ENCODE data around the gene SLC19A1. TPM values are rescaled to one million over a fixed set of nuclear protein-coding genes. Genes with fewer than 3 reads are reported as not detected.

SLC19A1 gene
- total and polyA plus RNA-seq, 4 donors: 8.4 to 28.0 (median 13.0) TPM

DNA sequence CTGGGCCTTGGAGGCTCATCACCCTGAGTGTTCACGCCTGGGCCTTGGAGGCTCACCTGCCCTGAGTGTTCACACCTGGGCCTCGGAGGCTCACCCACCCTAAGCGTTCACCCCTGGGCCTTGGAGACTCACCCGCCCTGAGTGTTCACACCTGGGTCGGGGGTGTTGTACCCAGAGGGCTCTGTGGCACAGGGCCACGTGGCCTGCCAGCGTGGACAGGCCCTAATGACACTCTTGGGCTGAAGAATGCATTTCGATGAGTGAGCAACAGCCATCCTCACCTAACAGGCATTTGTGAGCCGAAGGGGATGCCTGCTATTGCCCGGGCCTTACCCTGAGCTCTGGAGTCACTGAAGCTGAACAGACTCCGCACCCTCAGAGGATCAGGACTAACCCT, 17.5 kb downstream of the SLC19A1 start:
- WGBS: 92% methylated on average over 11 of the region's 11 CpGs
- no peak for DNase-seq (ENCODE audit: low spot score)
- H3K9me3 ChIP-seq (ENCODE audit: control insufficient read depth in 4 of 4, low read length in 3 of 4): peaks cover 0 to 5% (median 1%) of the 10 kb centered on the region in 4 donors
- peak overlapping the region in 1 of 2 donors; percentile 84 for H3K9ac ChIP-seq (ENCODE audit: low read depth in 1 of 2, low read length in 2 of 2)
- H3K4me1 ChIP-seq (ENCODE audit: control insufficient read depth in 4 of 4, insufficient read depth in 4 of 4, low read length in 3 of 4): peaks cover 16 to 46% (median 35%) of the 10 kb centered on the region in 4 donors
- TF ChIP-seq, protein P1, sequence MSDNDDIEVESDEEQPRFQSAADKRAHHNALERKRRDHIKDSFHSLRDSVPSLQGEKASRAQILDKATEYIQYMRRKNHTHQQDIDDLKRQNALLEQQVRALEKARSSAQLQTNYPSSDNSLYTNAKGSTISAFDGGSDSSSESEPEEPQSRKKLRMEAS (IDR thresholded peaks at IDR 0.05): no peak
- TF ChIP-seq, protein P2, sequence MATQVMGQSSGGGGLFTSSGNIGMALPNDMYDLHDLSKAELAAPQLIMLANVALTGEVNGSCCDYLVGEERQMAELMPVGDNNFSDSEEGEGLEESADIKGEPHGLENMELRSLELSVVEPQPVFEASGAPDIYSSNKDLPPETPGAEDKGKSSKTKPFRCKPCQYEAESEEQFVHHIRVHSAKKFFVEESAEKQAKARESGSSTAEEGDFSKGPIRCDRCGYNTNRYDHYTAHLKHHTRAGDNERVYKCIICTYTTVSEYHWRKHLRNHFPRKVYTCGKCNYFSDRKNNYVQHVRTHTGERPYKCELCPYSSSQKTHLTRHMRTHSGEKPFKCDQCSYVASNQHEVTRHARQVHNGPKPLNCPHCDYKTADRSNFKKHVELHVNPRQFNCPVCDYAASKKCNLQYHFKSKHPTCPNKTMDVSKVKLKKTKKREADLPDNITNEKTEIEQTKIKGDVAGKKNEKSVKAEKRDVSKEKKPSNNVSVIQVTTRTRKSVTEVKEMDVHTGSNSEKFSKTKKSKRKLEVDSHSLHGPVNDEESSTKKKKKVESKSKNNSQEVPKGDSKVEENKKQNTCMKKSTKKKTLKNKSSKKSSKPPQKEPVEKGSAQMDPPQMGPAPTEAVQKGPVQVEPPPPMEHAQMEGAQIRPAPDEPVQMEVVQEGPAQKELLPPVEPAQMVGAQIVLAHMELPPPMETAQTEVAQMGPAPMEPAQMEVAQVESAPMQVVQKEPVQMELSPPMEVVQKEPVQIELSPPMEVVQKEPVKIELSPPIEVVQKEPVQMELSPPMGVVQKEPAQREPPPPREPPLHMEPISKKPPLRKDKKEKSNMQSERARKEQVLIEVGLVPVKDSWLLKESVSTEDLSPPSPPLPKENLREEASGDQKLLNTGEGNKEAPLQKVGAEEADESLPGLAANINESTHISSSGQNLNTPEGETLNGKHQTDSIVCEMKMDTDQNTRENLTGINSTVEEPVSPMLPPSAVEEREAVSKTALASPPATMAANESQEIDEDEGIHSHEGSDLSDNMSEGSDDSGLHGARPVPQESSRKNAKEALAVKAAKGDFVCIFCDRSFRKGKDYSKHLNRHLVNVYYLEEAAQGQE (IDR thresholded peaks at IDR 0.05): no peak
- TF ChIP-seq FOXA2 (IDR thresholded peaks at IDR 0.05) (no peak), EGR1 (IDR thresholded peaks at IDR 0.05; ENCODE audit: low read depth in 2 of 2) (no peak), JUND (IDR thresholded peaks at IDR 0.05) (no peak), SP1 (IDR thresholded peaks at IDR 0.05) (no peak), RAD21 (IDR thresholded peaks at IDR 0.05) (no peak), HNF4A (conservative IDR thresholded peaks at IDR 0.05) (no peak)
- TF ChIP-seq, protein P3, sequence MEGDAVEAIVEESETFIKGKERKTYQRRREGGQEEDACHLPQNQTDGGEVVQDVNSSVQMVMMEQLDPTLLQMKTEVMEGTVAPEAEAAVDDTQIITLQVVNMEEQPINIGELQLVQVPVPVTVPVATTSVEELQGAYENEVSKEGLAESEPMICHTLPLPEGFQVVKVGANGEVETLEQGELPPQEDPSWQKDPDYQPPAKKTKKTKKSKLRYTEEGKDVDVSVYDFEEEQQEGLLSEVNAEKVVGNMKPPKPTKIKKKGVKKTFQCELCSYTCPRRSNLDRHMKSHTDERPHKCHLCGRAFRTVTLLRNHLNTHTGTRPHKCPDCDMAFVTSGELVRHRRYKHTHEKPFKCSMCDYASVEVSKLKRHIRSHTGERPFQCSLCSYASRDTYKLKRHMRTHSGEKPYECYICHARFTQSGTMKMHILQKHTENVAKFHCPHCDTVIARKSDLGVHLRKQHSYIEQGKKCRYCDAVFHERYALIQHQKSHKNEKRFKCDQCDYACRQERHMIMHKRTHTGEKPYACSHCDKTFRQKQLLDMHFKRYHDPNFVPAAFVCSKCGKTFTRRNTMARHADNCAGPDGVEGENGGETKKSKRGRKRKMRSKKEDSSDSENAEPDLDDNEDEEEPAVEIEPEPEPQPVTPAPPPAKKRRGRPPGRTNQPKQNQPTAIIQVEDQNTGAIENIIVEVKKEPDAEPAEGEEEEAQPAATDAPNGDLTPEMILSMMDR (IDR thresholded peaks at IDR 0.05; ENCODE audit: low read depth, low read length, missing input control): no peak
- peak overlapping the region; percentile 71 to 81 for H3K27ac ChIP-seq (ENCODE audit: low read depth in 1 of 2, low read length in 2 of 2)
- H3K36me3 ChIP-seq (ENCODE audit: control insufficient read depth in 4 of 4, insufficient read depth in 3 of 4, low read depth in 1 of 4, low read length in 3 of 4): peaks cover 0 to 11% (median 5%) of the 10 kb centered on the region in 4 donors
- no peaks in the 10 kb centered on the region for H3K27me3 ChIP-seq (ENCODE audit: control insufficient read depth in 4 of 4, insufficient read depth in 4 of 4, low read length in 3 of 4)
- H3K4me3 ChIP-seq (ENCODE audit: low read depth in 1 of 3, low read length in 3 of 3): no peak overlapping the region

DNA sequence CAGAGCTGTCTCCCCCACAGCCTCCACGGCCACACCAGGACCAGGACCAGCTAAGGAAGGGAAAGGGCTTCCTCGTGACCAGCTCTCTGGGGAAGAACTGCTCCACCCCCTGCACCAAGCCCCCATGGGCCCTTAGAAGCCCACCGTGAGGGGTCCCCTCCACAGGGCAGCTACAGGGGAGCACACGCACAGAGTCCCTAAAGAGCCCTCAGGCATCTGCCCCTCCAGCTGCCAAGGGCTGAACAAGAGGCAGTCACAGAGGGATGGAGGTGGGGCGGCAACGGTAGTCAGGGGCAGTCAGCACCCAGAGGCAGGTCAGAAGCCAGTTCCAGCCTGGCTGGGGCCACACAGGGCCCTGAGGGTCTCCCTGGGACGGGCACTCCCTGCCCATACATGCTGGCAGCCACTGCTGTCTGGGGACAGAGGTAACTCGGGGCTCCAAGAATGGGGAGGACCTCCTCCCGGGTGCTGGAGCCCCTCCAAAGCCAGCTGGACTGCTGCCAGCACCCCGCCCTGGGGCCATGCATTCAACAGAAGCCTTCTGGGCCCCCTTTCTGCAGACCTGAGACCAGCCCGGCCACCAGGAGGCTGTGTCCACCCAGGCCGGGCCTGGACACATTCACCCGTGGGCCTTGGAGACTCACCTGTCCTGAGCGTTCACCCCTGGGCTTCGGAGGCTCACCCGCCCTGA, 18.7 kb downstream of the SLC19A1 start:
- 87% methylated on average over 16 of the region's 16 CpGs for WGBS
- H3K4me3 ChIP-seq (ENCODE audit: low read depth in 1 of 3, low read length in 3 of 3): no peak overlapping the region
- H3K36me3 ChIP-seq (ENCODE audit: control insufficient read depth in 4 of 4, insufficient read depth in 3 of 4, low read depth in 1 of 4, low read length in 3 of 4): peaks cover 0 to 6% (median 5%) of the 10 kb centered on the region in 4 donors
- H3K4me1 ChIP-seq (ENCODE audit: control insufficient read depth in 4 of 4, insufficient read depth in 4 of 4, low read length in 3 of 4): peaks cover 14 to 38% (median 28%) of the 10 kb centered on the region in 4 donors
- H3K27ac ChIP-seq (ENCODE audit: low read depth in 1 of 2, low read length in 2 of 2): no peak overlapping the region
- H3K9me3 ChIP-seq (ENCODE audit: control insufficient read depth in 4 of 4, low read length in 3 of 4): peaks cover 0 to 5% (median 1%) of the 10 kb centered on the region in 4 donors
- no peak for DNase-seq (ENCODE audit: low spot score)
- no peaks in the 10 kb centered on the region for H3K27me3 ChIP-seq (ENCODE audit: control insufficient read depth in 4 of 4, insufficient read depth in 4 of 4, low read length in 3 of 4)
- H3K9ac ChIP-seq (ENCODE audit: low read depth in 1 of 2, low read length in 2 of 2): no peak overlapping the region
- TF ChIP-seq, protein P1 (IDR thresholded peaks at IDR 0.05): no peak
- TF ChIP-seq FOXA2 (IDR thresholded peaks at IDR 0.05) (no peak), RXRA (IDR thresholded peaks at IDR 0.05) (no peak), YY1 (IDR thresholded peaks at IDR 0.05) (no peak), NR2F2 (IDR thresholded peaks at IDR 0.05) (no peak), FOXA1 (IDR thresholded peaks at IDR 0.05) (no peak), HNF4G (IDR thresholded peaks at IDR 0.05) (no peak), EGR1 (IDR thresholded peaks at IDR 0.05; ENCODE audit: low read depth in 2 of 2) (no peak), GABPA (IDR thresholded peaks at IDR 0.05 in 1 of 2, conservative IDR thresholded peaks at IDR 0.05 in 1 of 2) (no peak), SP1 (IDR thresholded peaks at IDR 0.05) (no peak), JUND (IDR thresholded peaks at IDR 0.05) (no peak), TAF1 (conservative IDR thresholded peaks at IDR 0.05) (no peak)
- TF ChIP-seq, protein P3 (IDR thresholded peaks at IDR 0.05; ENCODE audit: low read depth, low read length, missing input control): no peak
- TF ChIP-seq, protein P4, sequence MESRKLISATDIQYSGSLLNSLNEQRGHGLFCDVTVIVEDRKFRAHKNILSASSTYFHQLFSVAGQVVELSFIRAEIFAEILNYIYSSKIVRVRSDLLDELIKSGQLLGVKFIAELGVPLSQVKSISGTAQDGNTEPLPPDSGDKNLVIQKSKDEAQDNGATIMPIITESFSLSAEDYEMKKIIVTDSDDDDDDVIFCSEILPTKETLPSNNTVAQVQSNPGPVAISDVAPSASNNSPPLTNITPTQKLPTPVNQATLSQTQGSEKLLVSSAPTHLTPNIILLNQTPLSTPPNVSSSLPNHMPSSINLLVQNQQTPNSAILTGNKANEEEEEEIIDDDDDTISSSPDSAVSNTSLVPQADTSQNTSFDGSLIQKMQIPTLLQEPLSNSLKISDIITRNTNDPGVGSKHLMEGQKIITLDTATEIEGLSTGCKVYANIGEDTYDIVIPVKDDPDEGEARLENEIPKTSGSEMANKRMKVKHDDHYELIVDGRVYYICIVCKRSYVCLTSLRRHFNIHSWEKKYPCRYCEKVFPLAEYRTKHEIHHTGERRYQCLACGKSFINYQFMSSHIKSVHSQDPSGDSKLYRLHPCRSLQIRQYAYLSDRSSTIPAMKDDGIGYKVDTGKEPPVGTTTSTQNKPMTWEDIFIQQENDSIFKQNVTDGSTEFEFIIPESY (IDR thresholded peaks at IDR 0.05): no peak
